SK-N-DZ (cell line): ENCODE results near the gene POLR3A.

Source experiments
- DNase-seq: peaks from one replicate; pipeline ENCODE4 v3.0.0-alpha.2; 2015; ENCODE audit warnings: low spot score

Gene POLR3A

GRCh38 chr10:77949167-77949566 lies 80.1 kb downstream of the POLR3A start:
- no peak for DNase-seq

- DNase-seq, result no peak
These were observed 83.2 kb downstream of the POLR3A start for GRCh38 chr10:77946084-77946483.

- DNase-seq, result no peak
These were observed 84.8 kb downstream of the POLR3A start for GRCh38 chr10:77944519-77944918.

GRCh38 chr10:77943121-77943901 lies 86.0 kb downstream of the POLR3A start:
- no peak for DNase-seq

- no peak for DNase-seq
These were observed 87.5 kb downstream of the POLR3A start for GRCh38 chr10:77941790-77942189.

- no peak for DNase-seq
These were observed 88.7 kb downstream of the POLR3A start for GRCh38 chr10:77940627-77941026.

- no peak for DNase-seq
These were observed 89.1 kb downstream of the POLR3A start for GRCh38 chr10:77940225-77940624.

- DNase-seq, result no peak
These were observed 89.7 kb downstream of the POLR3A start for GRCh38 chr10:77939561-77940001.

- no peak for DNase-seq
These were observed 92.4 kb downstream of the POLR3A start for GRCh38 chr10:77936697-77937567.

- no peak for DNase-seq
These were observed 97.1 kb downstream of the POLR3A start for GRCh38 chr10:77932016-77932715.

GRCh38 chr10:77927402-77928246 lies 101.7 kb downstream of the POLR3A start:
- peak; percentile 28 for DNase-seq

GRCh38 chr10:77926566-77927401 lies 102.5 kb downstream of the POLR3A start, which contains the start of gene DLG5:
Gene DLG5, minus strand, starts transcription at chr10:77926755. Its CDS starts 235 bp downstream, at chr10:77926520.
- peak; percentile 33 for DNase-seq

GRCh38 chr10:77925795-77926565 lies 103.3 kb downstream of the POLR3A start:
- DNase-seq, result peak; percentile 31

- peak; percentile 41 for DNase-seq
These were observed 103.9 kb downstream of the POLR3A start for GRCh38 chr10:77925410-77925794.

GRCh38 chr10:77922566-77923179 lies 106.6 kb downstream of the POLR3A start:
- no peak for DNase-seq

GRCh38 chr10:77922055-77922454 lies 107.3 kb downstream of the POLR3A start:
- no peak for DNase-seq

GRCh38 chr10:77921395-77921794 lies 107.9 kb downstream of the POLR3A start:
- no peak for DNase-seq

- no peak for DNase-seq
These were observed 108.8 kb downstream of the POLR3A start for GRCh38 chr10:77920495-77920894.

- no peak for DNase-seq
These were observed 109.6 kb downstream of the POLR3A start for GRCh38 chr10:77919713-77920108.
